HG02642 (cell line): ENCODE measurements around the gene FAM53B.

Source experiments
- ATAC-seq: cut with Tn5 transposase; IDR thresholded peaks from one replicate; pipeline ENCODE4 v1.9.1; 2021; ENCODE audit warnings: mild to moderate bottlenecking; ENCODE audit not compliant: unreplicated experiment, poor library complexity

The FAM53B gene

DNA sequence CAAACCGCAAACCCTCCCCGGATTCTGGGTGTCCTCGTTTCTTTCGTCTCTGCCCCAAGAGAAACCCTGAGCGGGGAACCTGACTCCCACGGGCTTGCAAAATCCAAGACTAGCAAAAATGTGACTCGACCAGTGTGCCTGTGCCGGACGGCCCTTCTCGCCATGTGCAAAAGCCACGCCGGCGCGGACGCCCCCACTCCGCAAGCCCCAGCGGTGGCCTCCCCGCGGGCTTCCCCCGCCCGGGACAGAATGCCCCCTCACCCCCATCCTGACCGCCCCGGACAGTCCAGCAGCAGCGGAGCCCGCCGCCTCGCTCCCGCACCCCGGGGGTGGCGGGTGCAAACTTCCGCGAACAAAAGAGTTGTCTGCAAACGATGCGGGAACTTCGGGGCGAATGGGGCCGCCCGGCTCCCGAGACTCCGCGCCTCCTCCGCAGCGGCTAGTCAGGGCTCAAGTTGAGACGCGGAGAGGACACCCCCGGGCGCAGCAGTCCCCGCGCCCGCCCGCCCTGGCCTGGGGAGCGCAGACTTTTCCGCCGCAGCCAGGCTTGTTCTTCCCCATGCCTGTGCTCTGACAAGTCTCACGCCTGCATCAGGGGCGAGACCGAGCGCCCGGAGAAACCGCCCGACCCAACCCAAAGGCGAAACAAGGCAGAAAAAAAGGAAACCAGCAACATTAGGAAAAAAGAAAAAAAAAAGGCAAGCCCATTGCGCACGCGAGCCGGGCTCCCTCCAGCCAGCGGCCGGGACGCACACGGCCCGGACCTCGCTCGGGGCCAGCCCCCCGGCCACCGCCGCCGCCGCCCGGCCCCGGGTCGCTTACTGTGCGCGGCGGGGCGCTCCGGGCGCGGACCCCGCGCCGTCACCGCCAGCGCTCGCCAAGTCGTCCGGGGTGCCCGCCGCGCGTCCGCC, 732 bp downstream of the FAM53B start:
- peak; percentile 35 for ATAC-seq

DNA sequence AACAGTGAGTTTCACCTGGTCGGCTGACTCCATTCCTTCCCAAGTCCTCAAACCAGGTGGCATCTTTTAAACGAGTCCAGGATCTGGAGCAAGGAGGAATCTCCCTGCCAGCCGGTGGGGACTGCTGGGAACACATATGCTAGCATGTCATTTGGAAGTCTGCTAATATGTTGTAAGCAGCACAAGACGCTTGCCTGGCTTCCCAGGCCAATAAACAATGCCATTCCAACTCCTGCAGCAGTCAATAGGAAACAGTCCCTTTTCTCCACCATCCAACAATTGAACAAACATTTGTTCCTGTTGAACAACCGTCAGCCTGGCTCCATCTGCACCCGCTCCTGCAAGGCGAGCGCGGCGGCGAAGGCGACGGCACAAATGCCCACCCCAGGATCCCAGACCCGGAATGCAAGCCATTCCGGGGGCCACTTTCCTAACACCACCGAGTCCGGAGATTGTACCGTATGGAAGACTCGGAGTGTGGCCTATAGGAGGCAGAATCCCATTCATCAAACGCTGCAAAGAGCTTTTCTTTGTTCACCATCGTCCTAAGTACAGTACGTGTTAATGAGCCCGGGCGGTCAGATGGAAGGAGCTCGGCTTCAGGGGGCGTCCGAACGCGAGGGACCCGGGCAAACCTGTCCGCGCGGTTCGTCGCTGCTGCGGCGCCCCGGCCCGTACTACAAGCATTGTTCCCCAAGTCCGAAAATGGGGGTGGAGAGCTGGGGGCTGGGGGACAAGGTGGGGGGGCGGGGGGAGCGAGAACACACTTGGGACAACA, 1.6 kb downstream of the FAM53B start:
- no peak for ATAC-seq

DNA sequence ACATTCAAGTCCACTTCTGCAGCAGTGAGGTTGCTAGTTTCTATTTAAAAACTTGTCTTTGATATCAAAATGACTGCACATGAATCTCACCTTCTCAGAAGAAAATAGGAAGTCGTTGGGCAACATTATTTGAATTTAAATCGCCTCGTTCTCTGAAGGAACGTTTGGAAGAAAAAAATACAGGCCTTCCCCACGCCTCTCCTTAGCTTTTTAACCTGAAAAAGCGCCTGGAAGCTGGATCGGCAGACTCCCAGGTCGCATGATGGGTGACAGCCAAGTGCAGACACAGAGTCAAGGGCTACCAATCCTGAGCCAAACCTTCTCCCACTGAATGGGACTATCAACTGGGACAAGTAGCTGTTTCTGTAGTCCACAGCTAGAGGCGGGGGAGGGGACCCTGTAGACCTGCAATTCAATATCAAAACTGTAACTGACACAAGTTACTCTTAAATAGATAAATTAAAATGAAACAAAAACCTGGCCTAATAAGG, 2.2 kb downstream of the FAM53B start:
- ATAC-seq: no peak

- ATAC-seq: peak; percentile 47
Observed at GRCh38 chr10:124741281-124741921, 2.8 kb downstream of the FAM53B start.

GRCh38 chr10:124740369-124741280, 3.6 kb downstream of the FAM53B start:
- ATAC-seq: peak; percentile 5

GRCh38 chr10:124739986-124740368, 4.2 kb downstream of the FAM53B start:
- ATAC-seq: no peak

DNA sequence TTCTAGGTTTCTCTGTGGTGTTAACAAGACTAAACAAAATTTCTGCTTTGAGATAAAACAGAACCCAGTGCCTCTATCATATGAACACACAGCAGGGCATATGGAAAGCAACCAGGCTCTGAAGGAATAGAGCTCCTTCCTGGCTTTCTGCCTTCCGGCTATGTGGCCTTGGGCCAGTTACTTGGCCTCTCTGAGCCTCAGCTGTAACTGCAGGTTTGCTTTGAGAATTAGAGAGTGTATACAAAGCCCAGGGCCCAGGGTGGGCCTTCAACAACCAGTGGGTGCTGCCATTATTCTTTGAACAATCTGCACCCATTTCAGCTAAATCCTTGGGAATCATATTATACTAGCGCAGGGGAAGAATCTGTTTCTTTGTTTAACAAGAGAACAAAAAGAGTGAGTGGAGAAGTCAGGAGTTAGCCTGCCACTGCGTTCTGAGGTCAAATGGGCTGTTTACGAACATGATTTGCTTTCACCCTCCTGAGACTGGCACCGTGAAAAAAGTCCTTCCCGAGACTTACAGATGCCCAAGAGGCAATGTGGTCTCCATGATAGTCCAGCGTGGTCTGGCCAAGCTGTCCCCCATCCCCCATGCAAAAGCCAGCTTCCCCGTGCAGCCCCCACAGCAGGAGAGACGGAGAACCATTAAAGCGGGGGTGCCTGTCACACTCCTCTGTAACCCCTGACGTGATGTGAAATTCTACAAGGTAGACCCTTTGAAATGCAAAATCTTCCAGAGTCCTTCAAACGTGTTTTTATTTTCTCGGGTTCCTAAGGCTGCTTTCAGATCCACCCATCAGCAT, 4.9 kb downstream of the FAM53B start:
- ATAC-seq: no peak

DNA sequence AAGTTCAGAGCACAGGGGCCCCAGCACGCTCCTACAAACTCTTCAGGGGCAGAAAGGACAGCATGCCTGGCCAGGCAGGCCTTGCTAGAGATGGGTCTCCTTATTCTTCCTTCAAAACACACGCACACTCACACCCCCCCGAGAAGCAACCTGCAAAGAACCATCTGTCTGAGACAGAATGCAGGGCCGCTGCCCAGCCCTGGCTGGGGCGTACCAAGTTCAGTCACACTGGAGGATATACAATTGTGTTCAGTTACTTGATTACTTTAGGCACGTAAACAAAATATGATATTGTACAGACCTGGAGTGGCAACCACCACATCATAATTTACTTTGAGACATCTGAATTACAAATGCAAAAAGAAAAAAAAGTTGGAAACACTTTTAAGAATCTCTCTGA, 5.7 kb downstream of the FAM53B start:
- ATAC-seq: no peak

GRCh38 chr10:124737708-124738107, 6.5 kb downstream of the FAM53B start:
- no peak for ATAC-seq

DNA sequence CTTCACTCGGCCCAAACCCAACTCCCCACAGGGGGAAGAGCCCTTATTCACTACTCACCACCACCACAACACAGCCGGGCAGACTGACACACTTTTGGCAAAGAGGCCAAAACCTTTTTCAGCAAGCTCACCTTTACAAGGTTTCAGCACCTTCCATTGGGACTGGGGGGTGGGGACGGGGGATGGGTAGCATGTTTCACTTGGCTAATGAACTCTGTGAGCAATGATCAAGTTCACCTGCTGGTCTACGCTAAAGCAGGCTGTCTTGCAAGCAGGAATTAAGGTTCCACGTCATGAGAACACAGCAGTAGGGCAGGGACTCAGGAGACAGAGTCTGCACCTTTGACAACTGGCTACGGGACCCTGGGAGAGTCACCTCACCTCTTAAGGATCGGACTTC, 7.0 kb downstream of the FAM53B start:
- no peak for ATAC-seq

GRCh38 chr10:124736491-124737136, 7.6 kb downstream of the FAM53B start:
- ATAC-seq: no peak

- ATAC-seq: no peak
Observed at GRCh38 chr10:124735491-124736286, 8.5 kb downstream of the FAM53B start.

GRCh38 chr10:124734311-124735166, 9.6 kb downstream of the FAM53B start:
- no peak for ATAC-seq

DNA sequence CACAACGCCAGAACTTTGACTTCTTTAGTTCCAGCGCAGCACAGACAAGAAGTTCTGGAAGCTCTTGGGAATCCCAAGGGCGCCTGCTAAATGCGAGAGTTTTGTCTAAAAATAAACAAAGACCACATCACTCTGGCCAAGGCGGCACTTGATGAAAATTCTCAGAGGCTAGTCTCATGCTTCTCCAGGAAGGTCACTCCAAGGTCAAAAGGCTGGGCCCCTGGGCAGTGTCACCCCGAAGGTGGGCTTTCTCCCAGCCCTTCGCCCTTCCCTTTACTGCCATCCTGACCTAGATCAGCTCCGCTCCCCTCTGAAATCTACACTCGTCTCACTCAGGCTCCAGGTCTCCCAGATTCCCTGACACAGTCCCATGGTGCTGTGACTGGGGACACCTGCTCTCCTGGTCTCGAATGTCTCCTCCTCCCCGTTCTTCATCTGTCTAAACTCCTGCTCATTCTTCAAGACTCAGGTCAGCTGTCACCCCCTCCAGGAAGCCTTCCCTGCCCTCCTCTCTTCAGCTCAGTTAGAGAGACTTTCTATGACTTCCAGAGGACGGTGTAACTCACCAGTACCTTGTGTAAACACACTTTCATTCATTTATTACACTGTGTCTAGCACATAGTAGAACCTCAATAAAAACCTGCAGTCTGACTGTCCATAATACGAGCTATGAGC, 10.5 kb downstream of the FAM53B start:
- no peak for ATAC-seq

- peak; percentile 68 for ATAC-seq
Observed at GRCh38 chr10:124732931-124733570, 11.1 kb downstream of the FAM53B start.

GRCh38 chr10:124731551-124731950, 12.6 kb downstream of the FAM53B start:
- no peak for ATAC-seq
